ENCODE results near the gene CREB5.

The CREB5 gene

DNA sequence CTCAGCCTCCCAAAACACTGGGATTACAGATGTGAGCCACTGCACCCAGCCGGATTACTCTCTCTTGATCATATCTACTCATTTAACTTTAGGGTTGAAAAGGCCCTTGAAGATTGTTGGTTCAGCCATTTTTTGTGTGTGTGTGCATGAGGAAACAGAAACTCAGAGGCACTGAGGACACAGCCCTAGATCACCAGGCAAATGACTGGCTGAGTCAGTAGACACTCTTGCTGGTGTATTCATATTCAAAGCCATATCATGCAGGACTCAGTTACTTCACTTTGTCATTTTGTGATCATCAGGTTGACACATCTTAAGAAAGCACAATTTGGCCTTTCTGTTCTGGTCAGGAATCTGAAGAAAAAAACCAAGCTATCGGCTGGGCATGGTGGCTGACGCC, 292.4 kb downstream of the CREB5 start:
- TF ChIP-seq SNAI2 (CRISPR knock-in tag; IDR thresholded peaks at IDR 0.05) (no peak), ZNF70 (CRISPR knock-in tag; IDR thresholded peaks at IDR 0.05) (no peak), ZNF8 (CRISPR knock-in tag; IDR thresholded peaks at IDR 0.05) (no peak), CSDC2 (CRISPR knock-in tag; IDR thresholded peaks at IDR 0.05) (no peak), ZFP3 (CRISPR knock-in tag; IDR thresholded peaks at IDR 0.05) (no peak), ZNF565 (CRISPR knock-in tag; conservative IDR thresholded peaks at IDR 0.05; ENCODE audit: low read depth) (no peak), GLIS3 (CRISPR knock-in tag; IDR thresholded peaks at IDR 0.05) (no peak), ZC3H10 (CRISPR knock-in tag; IDR thresholded peaks at IDR 0.05) (no peak), ESRRG (CRISPR knock-in tag; IDR thresholded peaks at IDR 0.05) (no peak), TCF4 (CRISPR knock-in tag; IDR thresholded peaks at IDR 0.05; ENCODE audit: borderline replicate concordance) (no peak)
- TF ChIP-seq, protein P1, sequence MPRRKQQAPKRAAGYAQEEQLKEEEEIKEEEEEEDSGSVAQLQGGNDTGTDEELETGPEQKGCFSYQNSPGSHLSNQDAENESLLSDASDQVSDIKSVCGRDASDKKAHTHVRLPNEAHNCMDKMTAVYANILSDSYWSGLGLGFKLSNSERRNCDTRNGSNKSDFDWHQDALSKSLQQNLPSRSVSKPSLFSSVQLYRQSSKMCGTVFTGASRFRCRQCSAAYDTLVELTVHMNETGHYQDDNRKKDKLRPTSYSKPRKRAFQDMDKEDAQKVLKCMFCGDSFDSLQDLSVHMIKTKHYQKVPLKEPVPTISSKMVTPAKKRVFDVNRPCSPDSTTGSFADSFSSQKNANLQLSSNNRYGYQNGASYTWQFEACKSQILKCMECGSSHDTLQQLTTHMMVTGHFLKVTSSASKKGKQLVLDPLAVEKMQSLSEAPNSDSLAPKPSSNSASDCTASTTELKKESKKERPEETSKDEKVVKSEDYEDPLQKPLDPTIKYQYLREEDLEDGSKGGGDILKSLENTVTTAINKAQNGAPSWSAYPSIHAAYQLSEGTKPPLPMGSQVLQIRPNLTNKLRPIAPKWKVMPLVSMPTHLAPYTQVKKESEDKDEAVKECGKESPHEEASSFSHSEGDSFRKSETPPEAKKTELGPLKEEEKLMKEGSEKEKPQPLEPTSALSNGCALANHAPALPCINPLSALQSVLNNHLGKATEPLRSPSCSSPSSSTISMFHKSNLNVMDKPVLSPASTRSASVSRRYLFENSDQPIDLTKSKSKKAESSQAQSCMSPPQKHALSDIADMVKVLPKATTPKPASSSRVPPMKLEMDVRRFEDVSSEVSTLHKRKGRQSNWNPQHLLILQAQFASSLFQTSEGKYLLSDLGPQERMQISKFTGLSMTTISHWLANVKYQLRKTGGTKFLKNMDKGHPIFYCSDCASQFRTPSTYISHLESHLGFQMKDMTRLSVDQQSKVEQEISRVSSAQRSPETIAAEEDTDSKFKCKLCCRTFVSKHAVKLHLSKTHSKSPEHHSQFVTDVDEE (CRISPR knock-in tag; IDR thresholded peaks at IDR 0.05) = no peak
- TF ChIP-seq, protein P2, sequence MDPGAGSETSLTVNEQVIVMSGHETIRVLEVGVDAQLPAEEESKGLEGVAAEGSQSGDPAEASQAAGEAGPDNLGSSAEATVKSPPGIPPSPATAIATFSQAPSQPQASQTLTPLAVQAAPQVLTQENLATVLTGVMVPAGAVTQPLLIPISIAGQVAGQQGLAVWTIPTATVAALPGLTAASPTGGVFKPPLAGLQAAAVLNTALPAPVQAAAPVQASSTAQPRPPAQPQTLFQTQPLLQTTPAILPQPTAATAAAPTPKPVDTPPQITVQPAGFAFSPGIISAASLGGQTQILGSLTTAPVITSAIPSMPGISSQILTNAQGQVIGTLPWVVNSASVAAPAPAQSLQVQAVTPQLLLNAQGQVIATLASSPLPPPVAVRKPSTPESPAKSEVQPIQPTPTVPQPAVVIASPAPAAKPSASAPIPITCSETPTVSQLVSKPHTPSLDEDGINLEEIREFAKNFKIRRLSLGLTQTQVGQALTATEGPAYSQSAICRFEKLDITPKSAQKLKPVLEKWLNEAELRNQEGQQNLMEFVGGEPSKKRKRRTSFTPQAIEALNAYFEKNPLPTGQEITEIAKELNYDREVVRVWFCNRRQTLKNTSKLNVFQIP (CRISPR knock-in tag; IDR thresholded peaks at IDR 0.05; ENCODE audit: borderline replicate concordance, low read depth) = no peak
- TF ChIP-seq, protein P3, sequence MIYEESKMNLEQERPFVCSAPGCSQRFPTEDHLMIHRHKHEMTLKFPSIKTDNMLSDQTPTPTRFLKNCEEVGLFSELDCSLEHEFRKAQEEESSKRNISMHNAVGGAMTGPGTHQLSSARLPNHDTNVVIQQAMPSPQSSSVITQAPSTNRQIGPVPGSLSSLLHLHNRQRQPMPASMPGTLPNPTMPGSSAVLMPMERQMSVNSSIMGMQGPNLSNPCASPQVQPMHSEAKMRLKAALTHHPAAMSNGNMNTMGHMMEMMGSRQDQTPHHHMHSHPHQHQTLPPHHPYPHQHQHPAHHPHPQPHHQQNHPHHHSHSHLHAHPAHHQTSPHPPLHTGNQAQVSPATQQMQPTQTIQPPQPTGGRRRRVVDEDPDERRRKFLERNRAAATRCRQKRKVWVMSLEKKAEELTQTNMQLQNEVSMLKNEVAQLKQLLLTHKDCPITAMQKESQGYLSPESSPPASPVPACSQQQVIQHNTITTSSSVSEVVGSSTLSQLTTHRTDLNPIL (CRISPR knock-in tag; IDR thresholded peaks at IDR 0.05; ENCODE audit: low read depth) = no peak
- TF ChIP-seq, protein P4, sequence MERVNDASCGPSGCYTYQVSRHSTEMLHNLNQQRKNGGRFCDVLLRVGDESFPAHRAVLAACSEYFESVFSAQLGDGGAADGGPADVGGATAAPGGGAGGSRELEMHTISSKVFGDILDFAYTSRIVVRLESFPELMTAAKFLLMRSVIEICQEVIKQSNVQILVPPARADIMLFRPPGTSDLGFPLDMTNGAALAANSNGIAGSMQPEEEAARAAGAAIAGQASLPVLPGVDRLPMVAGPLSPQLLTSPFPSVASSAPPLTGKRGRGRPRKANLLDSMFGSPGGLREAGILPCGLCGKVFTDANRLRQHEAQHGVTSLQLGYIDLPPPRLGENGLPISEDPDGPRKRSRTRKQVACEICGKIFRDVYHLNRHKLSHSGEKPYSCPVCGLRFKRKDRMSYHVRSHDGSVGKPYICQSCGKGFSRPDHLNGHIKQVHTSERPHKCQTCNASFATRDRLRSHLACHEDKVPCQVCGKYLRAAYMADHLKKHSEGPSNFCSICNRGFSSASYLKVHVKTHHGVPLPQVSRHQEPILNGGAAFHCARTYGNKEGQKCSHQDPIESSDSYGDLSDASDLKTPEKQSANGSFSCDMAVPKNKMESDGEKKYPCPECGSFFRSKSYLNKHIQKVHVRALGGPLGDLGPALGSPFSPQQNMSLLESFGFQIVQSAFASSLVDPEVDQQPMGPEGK (CRISPR knock-in tag; IDR thresholded peaks at IDR 0.05; ENCODE audit: borderline replicate concordance) = no peak
- ATAC-seq = no peak

DNA sequence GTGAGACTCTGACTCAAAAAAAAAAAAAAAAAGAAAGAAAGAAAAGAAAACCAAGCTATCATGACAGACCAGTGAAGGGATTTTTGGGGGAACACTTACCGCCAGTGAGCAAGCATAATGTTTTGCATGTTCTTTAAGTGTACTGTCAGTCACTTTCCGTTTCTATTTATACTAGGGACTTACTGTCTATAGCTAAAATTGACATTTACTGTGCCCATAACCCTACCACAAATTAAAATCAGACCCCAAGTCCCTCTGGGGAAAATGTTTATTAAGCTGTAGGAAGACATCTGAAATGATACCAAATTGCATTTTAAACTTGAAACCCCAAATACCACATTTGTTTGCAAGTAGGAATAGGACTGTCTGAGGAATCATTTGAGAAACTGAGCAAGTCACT, 293.0 kb downstream of the CREB5 start:
- ATAC-seq = no peak
- TF ChIP-seq ESRRG (CRISPR knock-in tag; IDR thresholded peaks at IDR 0.05) (no peak), PPARA (CRISPR knock-in tag; IDR thresholded peaks at IDR 0.05; ENCODE audit: borderline replicate concordance) (no peak), ZFP30 (CRISPR knock-in tag; IDR thresholded peaks at IDR 0.05) (no peak), SNAI2 (CRISPR knock-in tag; IDR thresholded peaks at IDR 0.05) (no peak), OSR1 (CRISPR knock-in tag; IDR thresholded peaks at IDR 0.05) (no peak), ARNTL (CRISPR knock-in tag; IDR thresholded peaks at IDR 0.05; ENCODE audit: borderline replicate concordance, low read depth) (no peak), GLIS3 (CRISPR knock-in tag; IDR thresholded peaks at IDR 0.05) (no peak), ZFP3 (CRISPR knock-in tag; IDR thresholded peaks at IDR 0.05) (no peak), TCF4 (CRISPR knock-in tag; IDR thresholded peaks at IDR 0.05; ENCODE audit: borderline replicate concordance) (no peak), ZC3H10 (CRISPR knock-in tag; IDR thresholded peaks at IDR 0.05) (no peak), CSDC2 (CRISPR knock-in tag; IDR thresholded peaks at IDR 0.05) (no peak), BACH2 (CRISPR knock-in tag; IDR thresholded peaks at IDR 0.05; ENCODE audit: borderline replicate concordance) (no peak), RARB (CRISPR knock-in tag; IDR thresholded peaks at IDR 0.05) (no peak)
- TF ChIP-seq, protein P2 (CRISPR knock-in tag; IDR thresholded peaks at IDR 0.05; ENCODE audit: borderline replicate concordance, low read depth) = no peak
- TF ChIP-seq, protein P3 (CRISPR knock-in tag; IDR thresholded peaks at IDR 0.05; ENCODE audit: low read depth) = no peak
- TF ChIP-seq, protein P1 (CRISPR knock-in tag; IDR thresholded peaks at IDR 0.05) = no peak

Measured in SK-N-SH treated with all-trans-retinoic acid at 6 μM for 48 hours (cell line).